Rectal smooth muscle tissue (tissue), 1 donor: Measurements from ENCODE around the gene TMEM183A.

ENCODE experiments used
- H3K27ac ChIP-seq: one replicate; pipeline ENCODE4 v1.7.0; 2013; ENCODE audit warnings: low read depth, low read length, inconsistent platforms
- H3K27me3 ChIP-seq: one replicate; pipeline ENCODE4 v1.7.0; 2013; ENCODE audit warnings: low read length; ENCODE audit not compliant: control insufficient read depth, insufficient read depth
- H3K36me3 ChIP-seq: one replicate; pipeline ENCODE4 v1.7.0; 2013; ENCODE audit warnings: low read length; ENCODE audit not compliant: control insufficient read depth, insufficient read depth
- H3K4me1 ChIP-seq: one replicate; pipeline ENCODE4 v1.7.0; 2013; ENCODE audit warnings: low read length; ENCODE audit not compliant: control insufficient read depth, insufficient read depth
- H3K4me3 ChIP-seq: one replicate; pipeline ENCODE4 v1.7.0; 2013; ENCODE audit warnings: low read length
- H3K9ac ChIP-seq: one replicate; pipeline ENCODE4 v1.7.0; 2013; ENCODE audit warnings: low read length

The TMEM183A gene

GRCh38 chr1:203073469-203073868 lies 66.3 kb downstream of the TMEM183A start:
- Histone ChIP-seq H3K27ac (no peak overlapping the region), H3K36me3 (no peaks in the 10 kb centered on the region), H3K9ac (no peak overlapping the region), H3K4me3 (no peak overlapping the region), H3K27me3 (peaks cover 11% of the 10 kb centered on the region), H3K4me1 (peaks cover 16% of the 10 kb centered on the region)
